GM19397 (cell line): Measurements from ENCODE around the gene ANXA3.
"Not testable (repeated sequence)": the region's sequence is repeated elsewhere in the genome, so short reads cannot be mapped to it uniquely, and the experiment has no call there.

Experiments
- ATAC-seq: cut with Tn5 transposase; IDR thresholded peaks from one replicate; pipeline ENCODE4 v1.9.1; 2021; ENCODE audit warnings: mild to moderate bottlenecking, moderate library complexity; ENCODE audit not compliant: unreplicated experiment

ANXA3 gene, protein sequence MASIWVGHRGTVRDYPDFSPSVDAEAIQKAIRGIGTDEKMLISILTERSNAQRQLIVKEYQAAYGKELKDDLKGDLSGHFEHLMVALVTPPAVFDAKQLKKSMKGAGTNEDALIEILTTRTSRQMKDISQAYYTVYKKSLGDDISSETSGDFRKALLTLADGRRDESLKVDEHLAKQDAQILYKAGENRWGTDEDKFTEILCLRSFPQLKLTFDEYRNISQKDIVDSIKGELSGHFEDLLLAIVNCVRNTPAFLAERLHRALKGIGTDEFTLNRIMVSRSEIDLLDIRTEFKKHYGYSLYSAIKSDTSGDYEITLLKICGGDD

GRCh38 chr4:78551420-78552351 lies at the start of gene ANXA3:
Gene ANXA3, plus strand, starts transcription at chr4:78551770. Its CDS starts 2,704 bp downstream, at chr4:78554474.
- no peak for ATAC-seq

- ATAC-seq, result not testable (repeated sequence)
Observed at GRCh38 chr4:78506260-78506659, 45.3 kb upstream of the ANXA3 start.

DNA sequence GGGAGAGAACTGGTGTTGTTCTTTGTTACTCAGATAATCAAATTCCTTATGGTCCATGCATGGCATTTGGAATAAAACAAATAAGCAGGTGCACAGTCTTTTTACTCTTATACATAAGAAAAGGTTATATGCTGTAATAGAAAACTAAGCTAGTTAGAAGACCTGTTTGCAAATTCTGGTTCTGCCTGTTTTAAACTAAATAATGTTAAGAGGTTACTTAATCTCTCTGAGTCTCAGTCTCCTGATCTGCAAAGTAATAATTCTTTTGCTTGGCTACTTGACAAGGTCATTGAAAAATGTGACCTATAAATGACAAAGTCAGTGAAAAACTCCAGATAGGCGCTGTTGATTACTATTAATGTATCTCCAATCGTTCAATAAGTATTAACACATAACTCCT lies 42.5 kb upstream of the ANXA3 start:
- ATAC-seq, result no peak

DNA sequence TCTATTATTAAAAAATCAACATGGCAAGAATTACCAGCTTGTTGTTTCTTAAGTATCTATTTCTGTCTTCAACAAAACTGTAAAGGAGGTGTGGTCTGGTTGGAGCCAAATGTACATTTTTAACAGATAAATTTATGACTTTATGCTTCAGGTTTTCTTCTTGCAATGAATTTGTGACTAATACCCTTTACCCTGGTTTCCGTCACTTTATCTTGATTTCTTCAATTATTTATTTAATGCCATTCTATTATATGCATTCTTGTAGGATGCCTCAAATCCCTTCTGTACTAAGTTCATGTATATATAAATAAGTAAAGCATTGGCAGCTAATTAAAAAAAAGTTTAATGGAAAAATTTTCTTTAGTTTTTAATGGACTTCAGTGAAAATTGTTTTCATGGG lies 41.5 kb upstream of the ANXA3 start:
- ATAC-seq, result no peak

GRCh38 chr4:78510681-78511080 lies 40.9 kb upstream of the ANXA3 start:
- ATAC-seq, result no peak

- ATAC-seq, result no peak
Observed at GRCh38 chr4:78512357-78512920, 39.1 kb upstream of the ANXA3 start.

DNA sequence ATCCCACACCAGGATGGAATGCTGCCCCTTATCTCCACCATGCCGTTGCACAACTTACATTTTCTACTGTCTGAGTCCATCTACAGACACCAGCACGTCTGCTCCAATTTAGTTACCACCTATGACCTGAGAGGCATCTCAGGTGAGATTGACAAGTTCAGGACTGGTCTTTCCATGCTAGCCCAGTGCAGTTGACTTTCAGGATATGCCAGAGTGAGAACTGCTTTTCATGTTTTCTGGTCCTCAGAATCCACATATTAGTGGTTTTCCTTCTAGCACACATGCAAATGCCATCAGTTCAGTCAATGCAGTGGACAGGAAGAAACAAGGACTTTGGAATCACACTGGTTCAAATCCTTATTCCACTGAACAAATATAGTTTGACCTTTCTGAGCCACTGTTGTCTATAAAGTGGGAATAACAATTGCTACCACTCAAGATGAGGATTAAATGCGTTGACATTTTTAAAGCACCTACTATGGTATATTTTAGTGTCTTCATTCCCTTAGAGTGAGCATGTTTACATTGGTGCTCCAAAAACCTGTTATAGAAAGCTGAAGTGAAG lies 38.1 kb upstream of the ANXA3 start:
- ATAC-seq, result no peak

DNA sequence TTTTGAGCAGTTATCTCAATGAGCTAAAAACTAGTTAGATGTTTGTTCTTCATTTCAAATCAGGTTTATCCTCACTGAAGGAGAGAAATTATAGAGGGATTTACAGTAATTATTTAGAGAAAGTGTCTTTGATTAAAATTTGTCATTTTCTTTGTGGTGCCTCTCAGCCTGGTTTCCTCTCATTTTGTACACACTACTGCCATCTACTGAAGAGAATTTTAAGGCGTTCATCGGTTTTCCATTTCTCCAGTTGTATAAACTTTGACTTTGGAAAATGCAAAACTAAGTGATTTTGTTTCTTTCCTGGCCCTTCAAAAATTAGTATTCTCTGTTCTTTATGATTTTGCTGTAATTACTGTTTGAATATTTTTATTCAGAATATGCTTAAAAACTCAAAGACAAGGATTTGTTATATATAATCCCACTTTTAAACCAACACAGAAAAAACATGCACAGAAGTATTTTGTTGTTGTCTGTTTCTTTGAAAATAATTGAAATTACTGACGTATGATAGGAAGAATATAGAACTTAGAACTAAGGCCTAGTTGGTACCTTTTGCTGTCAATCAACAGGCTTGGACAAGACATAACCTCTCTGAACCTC lies 34.4 kb upstream of the ANXA3 start:
- ATAC-seq, result no peak

DNA sequence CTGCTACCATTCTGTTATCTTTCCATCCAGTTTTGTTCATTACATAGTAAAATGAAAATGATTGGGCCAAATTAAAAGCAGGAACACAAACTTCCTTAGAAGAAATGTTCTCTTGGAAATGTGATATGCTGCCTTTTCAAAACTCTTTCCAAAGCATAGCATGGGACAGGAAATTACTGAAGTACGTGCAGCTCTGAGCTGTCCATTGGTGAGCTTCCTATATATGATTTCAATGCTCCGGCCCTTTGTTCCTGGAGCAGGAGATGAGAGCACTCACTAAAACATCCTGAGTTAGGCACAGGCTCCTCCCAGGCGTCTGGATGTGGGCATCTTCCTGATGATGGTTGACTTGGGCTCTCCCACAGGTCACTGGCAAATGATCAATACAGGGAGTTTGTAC lies 33.0 kb upstream of the ANXA3 start:
- no peak for ATAC-seq

GRCh38 chr4:78519962-78520361 lies 31.6 kb upstream of the ANXA3 start:
- no peak for ATAC-seq

DNA sequence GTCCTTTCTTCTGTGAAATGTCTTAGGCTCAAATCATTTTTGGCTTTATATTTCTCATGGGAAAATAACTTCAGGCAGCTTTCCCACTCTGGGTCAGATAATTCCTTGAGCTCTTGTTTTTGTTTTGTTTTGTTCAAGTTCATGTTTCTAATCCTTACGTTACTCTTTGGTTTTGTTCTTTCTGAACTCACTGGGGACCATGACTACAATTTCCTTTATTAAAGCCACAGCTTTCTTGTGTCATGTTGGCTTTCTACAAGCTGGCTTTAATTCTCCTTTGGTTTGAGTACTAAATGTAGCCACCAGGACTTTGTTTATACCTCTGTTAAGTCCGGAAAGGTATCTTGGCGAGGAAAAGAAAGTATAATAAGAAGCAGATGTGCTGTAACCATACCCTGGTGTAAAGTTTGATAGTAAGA lies 30.8 kb upstream of the ANXA3 start:
- no peak for ATAC-seq

DNA sequence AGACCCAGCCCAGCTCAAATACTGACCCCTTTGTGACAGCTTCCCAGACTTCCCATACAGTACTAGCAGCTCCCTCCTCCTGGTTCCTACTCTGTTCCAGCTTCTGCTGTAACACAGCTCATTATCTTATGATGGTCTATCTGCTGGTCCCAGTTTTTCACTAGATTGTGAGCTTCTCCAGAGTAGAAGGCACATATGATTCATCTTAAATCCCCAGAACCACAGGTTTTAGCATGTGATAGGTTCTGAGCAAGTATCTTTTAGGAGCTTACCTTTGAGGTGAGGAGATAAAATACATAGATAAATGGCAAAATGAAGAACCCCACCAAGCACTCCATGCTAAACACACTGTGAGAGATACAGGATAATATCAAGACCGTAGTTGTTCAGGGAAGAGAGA lies 27.6 kb upstream of the ANXA3 start:
- no peak for ATAC-seq

- no peak for ATAC-seq
Observed at GRCh38 chr4:78525559-78525958, 26.0 kb upstream of the ANXA3 start.

- ATAC-seq, result no peak
Observed at GRCh38 chr4:78527103-78527502, 24.5 kb upstream of the ANXA3 start.

DNA sequence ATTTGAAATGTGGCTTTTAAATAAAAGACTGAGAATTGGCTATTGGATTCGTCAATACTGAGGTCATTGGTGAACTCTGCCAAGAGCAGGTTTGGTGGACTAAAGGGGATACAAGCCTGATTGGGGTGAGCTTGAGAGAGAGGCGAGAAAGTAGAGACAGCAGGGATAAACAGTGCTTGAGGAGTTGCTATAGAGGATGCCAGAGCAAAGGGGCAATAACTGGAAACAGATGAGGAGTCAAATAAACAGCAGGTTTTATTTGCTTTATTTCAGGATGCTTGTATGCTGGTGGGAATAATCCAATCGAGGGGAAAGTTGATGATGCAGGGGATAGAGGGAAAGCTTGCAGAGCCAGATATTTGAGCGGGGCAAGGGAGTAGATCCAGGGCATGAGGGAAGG lies 24.0 kb upstream of the ANXA3 start:
- ATAC-seq, result no peak

DNA sequence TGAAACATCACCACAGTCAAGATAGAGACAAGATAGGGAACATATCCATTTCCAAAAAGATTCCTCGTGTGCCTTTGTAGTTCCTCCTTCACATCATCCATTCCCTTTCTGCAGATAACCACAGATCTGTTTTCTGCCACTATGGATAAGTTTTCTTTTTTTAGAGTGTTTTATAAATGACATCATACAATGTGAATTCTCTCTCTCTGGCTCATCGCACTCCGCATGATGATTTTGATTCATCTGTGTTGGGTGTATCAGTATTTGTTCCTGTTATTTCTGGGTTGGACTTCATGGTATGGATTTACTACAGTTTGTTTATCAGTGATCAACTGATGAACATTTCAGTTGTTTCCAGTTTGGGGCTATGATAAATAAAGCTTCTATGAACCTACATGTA lies 23.2 kb upstream of the ANXA3 start:
- no peak for ATAC-seq

DNA sequence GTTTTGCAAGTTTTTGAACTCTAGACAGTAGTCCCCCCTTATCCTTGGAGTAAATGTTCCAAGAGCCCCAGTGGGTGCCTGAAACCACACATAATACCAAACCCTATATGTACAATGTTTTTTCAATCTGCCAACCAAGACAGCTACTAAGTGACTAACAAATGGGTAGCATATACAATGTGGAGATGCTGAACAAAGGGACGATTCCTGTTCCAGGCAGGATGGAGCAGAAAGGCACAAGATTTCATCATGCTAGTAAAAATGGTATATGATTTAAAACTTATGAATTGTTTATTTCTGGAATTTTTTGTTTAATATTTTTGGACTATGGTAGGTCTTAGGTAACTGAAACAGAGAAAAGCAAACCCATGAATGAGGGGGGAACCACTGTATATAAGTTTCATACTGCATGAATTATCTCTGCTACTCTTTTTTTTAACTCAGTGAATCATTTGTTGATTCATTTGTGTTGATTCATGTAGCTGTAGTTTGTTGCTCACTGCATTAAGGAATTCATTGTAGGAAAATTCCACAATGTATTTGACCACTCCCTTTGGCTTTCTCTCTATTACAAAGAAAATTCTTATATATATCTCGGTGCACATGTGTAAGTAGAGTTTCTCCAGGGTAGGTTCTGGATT lies 21.9 kb upstream of the ANXA3 start:
- no peak for ATAC-seq

- ATAC-seq, result no peak
Observed at GRCh38 chr4:78532046-78532445, 19.5 kb upstream of the ANXA3 start.

DNA sequence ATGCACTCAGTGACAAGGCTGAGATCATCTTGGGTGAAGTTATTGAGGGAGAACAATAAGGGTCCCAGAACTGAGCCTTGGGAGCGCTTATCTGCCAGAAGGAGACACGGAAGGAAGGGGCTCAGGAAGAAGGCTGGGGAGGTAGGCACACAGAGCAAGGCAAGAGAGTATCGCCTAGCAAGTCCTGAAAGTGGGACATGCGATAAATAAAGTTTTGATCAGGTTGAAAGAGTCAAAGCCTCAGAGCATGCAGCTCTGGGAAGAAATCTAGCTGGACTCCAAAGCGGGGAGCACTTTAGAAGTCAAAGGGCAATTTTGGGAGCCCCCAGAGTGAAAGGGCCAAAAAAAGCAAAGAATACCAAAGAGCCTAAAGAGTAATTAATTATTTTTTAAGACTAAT lies 17.7 kb upstream of the ANXA3 start:
- ATAC-seq, result no peak

DNA sequence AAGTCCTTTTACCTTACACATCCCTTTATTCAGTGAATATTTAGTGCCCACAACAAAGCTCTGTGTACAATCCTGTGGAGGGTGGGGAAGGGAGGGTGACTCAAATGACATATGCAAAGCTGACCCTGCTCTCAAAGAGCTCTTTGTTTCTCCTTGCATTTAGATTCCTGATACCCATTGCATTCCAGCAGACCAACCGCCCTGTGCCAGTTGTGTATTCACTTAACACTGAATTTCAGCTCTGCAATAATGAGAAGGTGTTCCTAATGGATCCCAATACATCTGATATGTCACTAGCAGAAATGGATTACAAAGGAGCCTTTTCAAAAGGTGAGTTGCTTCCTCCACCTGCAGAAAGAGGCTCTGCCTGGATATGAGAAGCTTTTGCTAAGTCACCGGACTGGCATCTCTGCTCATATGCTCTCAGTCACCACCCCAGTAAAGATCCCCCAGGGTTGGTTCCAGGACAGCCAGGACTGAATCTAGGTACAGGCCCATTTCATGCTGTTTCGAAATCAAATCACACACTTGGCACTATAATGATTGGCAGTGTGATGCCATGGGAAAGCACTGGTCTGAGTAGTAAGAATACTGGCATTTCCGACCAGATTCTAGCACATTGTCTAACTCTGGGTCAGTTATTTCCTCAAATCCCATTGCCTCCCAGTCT lies 17.1 kb upstream of the ANXA3 start:
- no peak for ATAC-seq
